K562 (cell line): Measurements from ENCODE around the gene HAGHL. TPM values are rescaled to one million over a fixed set of nuclear protein-coding genes. Genes with fewer than 3 reads are reported as not detected.
A peak's percentile ranks its signal among the peaks of the same experiment; 100 is the strongest.

Source experiments
- ATAC-seq: fragments of 200-7000 bp; cut with Tn5 transposase; 3 replicates; pipeline ENCODE4 v1.9.1; 2020; ENCODE audit warnings: moderate library complexity
- BruUV-seq: library from RNA; stranded (reverse); fragments of 400-500 nt; replicated peaks from 2 replicates; lab custom pipeline; 2021; lab: Mats Ljungman, UMichigan
- CTCF ChIA-PET: fragments of 300-600 bp; formaldehyde crosslinking; extraction: SDS; loops from one replicate; lab custom pipeline; 2021; ENCODE audit warnings: low intra/inter-chr PET ratio; lab: Yijun Ruan, JAX
- POLR2A ChIA-PET: fragments of 300-600, 350-650 bp; sonication (Branson Sonifier 250); formaldehyde crosslinking; extraction: SDS; loops from one replicate; lab custom pipeline; 2021; ENCODE audit warnings: antibody characterized with exemption, inconsistent platforms; lab: Yijun Ruan, JAX
- DNase-seq, 4 experiments: peaks; one replicate each; pipeline versions ENCODE4 v3.0.0 to v3.0.0-alpha.2; 2011 to 2018; ENCODE audit warnings: low spot score in 3 of 4, mixed read lengths in 3 of 4; ENCODE audit errors: extremely low read depth in 1 of 4
- FAIRE-seq: peaks from 2 replicates; lab custom pipeline; 2011; peaks lifted over from hg19 to GRCh38; lab: Jason Lieb, UNC
- H2AFZ ChIP-seq: 2 replicates; pipeline ENCODE4 v1.6.0; 2011; ENCODE audit warnings: low read depth, low read length, control low read depth, inconsistent platforms
- H3K27ac ChIP-seq: fragments of 200-600 bp; 3 replicates; pipeline ENCODE4 v1.8.0; 2011; ENCODE audit warnings: low read depth, mild to moderate bottlenecking, control low read depth, inconsistent platforms, low read length, moderate library complexity, mixed read lengths; ENCODE audit errors: extremely low read depth
- H3K27me3 ChIP-seq, 2 experiments: fragments of 300-600 bp in 1 of 2; 2 replicates in 1 of 2; 3 replicates in 1 of 2; pipeline versions ENCODE4 v1.6.0 to v1.8.0; 2011; ENCODE audit warnings: inconsistent platforms in 2 of 2, low read length in 2 of 2, mild to moderate bottlenecking in 1 of 2, mixed read lengths in 1 of 2, moderate library complexity in 1 of 2; ENCODE audit not compliant: control insufficient read depth in 2 of 2, insufficient read depth in 2 of 2
- H3K36me3 ChIP-seq: fragments of 300-600 bp; 3 replicates; pipeline ENCODE4 v1.8.0; 2011; ENCODE audit warnings: mild to moderate bottlenecking, low read length, inconsistent platforms; ENCODE audit not compliant: control insufficient read depth, insufficient read depth
- H3K4me1 ChIP-seq, 2 experiments: fragments of 200-600 bp in 1 of 2; replicated peaks in 1 of 2; 2 replicates in 1 of 2; 3 replicates in 1 of 2; pipeline versions ENCODE4 v1.5.1 to v1.8.0; 2011; ENCODE audit warnings: inconsistent platforms in 2 of 2, low read length in 2 of 2, mild to moderate bottlenecking in 1 of 2, mixed read lengths in 1 of 2, moderate library complexity in 1 of 2; ENCODE audit not compliant: control insufficient read depth in 2 of 2, insufficient read depth in 2 of 2
- H3K4me2 ChIP-seq: 2 replicates; pipeline ENCODE4 v1.6.1; 2011; ENCODE audit warnings: low read length, control low read depth, inconsistent platforms, mixed read lengths; ENCODE audit not compliant: insufficient read depth
- H3K4me3 ChIP-seq: fragments of 200-600 bp; sonication (generic), shearing (Covaris generic); 2 replicates; pipeline ENCODE4 v1.5.1; 2016; ENCODE audit warnings: control low read depth, inconsistent platforms
- H3K79me2 ChIP-seq: fragments of 200-600 bp; 3 replicates; pipeline ENCODE4 v1.8.0; 2011; ENCODE audit warnings: low read length, inconsistent platforms; ENCODE audit not compliant: control insufficient read depth, insufficient read depth
- H3K9ac ChIP-seq, 2 experiments: 2 replicates each; pipeline versions ENCODE4 v1.6.0 to v1.6.1; 2011; ENCODE audit warnings: low read depth in 2 of 2, low read length in 2 of 2, control low read depth in 1 of 2, inconsistent platforms in 1 of 2, mild to moderate bottlenecking in 1 of 2, mixed read lengths in 1 of 2; ENCODE audit not compliant: insufficient read depth in 1 of 2
- H3K9me1 ChIP-seq: one replicate; pipeline ENCODE4 v1.6.0; 2011; ENCODE audit warnings: inconsistent platforms, mild to moderate bottlenecking, low read length, moderate library complexity; ENCODE audit not compliant: control insufficient read depth, insufficient read depth
- H3K9me3 ChIP-seq: replicated peaks from 2 replicates; pipeline ENCODE4 v1.5.1; 2011; ENCODE audit warnings: low read depth, low read length, inconsistent platforms; ENCODE audit not compliant: control insufficient read depth, insufficient read depth
- H4K20me1 ChIP-seq: replicated peaks from 2 replicates; pipeline ENCODE4 v1.6.1; 2011; ENCODE audit warnings: low read length, inconsistent platforms, mixed read lengths; ENCODE audit not compliant: control insufficient read depth, insufficient read depth
- PML ChIP-seq: IDR thresholded peaks from 2 replicates; pipeline ENCODE4 v1.6.1; 2012; ENCODE audit warnings: low read length, inconsistent platforms
- POLR2G ChIP-seq: fragments of 200-400 bp; formaldehyde crosslinking; IDR thresholded peaks from 2 replicates; pipeline ENCODE4 v1.6.1; 2017; ENCODE audit warnings: low read depth, mild to moderate bottlenecking, antibody characterized with exemption, low read length, moderate library complexity
- RBM22 ChIP-seq: fragments of 200-400 bp; formaldehyde crosslinking; IDR thresholded peaks from 2 replicates; pipeline ENCODE4 v1.6.1; 2018; ENCODE audit warnings: low read length, low read depth; ENCODE audit not compliant: poor library complexity, severe bottlenecking
- SRF ChIP-seq, 2 experiments: fragments of 250-450, 450-650 bp in 1 of 2; sonication (Bioruptor Pico) in 1 of 2; sonication (generic) in 1 of 2; formaldehyde crosslinking; IDR thresholded peaks; 2 replicates each; pipeline versions ENCODE4 v1.5.0 to v1.5.1; 2020 to 2022; ENCODE audit warnings: mild to moderate bottlenecking in 1 of 2, missing genetic modification reagents in 1 of 2
- whole genome bisulfite sequencing: fragments of 100-300 bp; shearing (Covaris generic); methylation state at CpG from one replicate; pipeline ENCODE4 v1.1.6; 2016; ENCODE audit warnings: low coverage, mixed read lengths; ENCODE audit not compliant: insufficient coverage; ENCODE audit errors: missing lambda C conversion rate; 5-methylcytosine and 5-hydroxymethylcytosine counted together
- in situ Hi-C: fragments of 300-500 bp; cut with MboI; formaldehyde crosslinking; loops from 4 replicates; pipeline ENCODE4 v1.15.0; 2018; ENCODE audit warnings: inconsistent platforms, mixed read lengths
- intact Hi-C: fragments of 100-400 bp; cut with micrococcal nuclease; formaldehyde crosslinking; loops from 2 replicates; pipeline ENCODE4 v1.14.2; 2022
- polyA plus RNA-seq, 8 experiments: library from polyadenylated mRNA; depleted of rRNA in 4 of 8; stranded (reverse) in 5 of 8; unstranded in 3 of 8; fragments of >200 nt; fragmentation: Nextera tagmentation in 2 of 8; fragmentation: Illumina TruSeq in 1 of 8; extraction: Ambion mirVana in 2 of 8; extraction: Trizol in 1 of 8; gene quantifications; 2 replicates each; pipeline versions ENCODE4 v1.2.1 to v1.2.3, GENCODE V29; 2011 to 2014; ENCODE audit warnings: inconsistent platforms in 1 of 8, missing spikeins in 1 of 8
- total RNA-seq, 7 experiments: library from RNA; depleted of rRNA in 6 of 7; stranded (reverse); fragments of >200 nt in 6 of 7; fragmentation: Illumina TruSeq in 2 of 7; extraction: Trizol in 2 of 7; gene quantifications; 2 replicates each; pipeline versions ENCODE4 v1.2.1 to v1.2.3, GENCODE V29; 2011 to 2021; ENCODE audit warnings: low replicate concordance in 1 of 7

Gene HAGHL
- total and polyA plus RNA-seq, 9 of the 15 experiments (the other 6 are each of a cell fraction or from before 2014, with no cell fraction given), result 0.31 to 83.4 (median 20.7) TPM

- no peak overlapping the region for H3K4me3 ChIP-seq
- no peak overlapping the region for H2AFZ ChIP-seq
- no peaks in the 10 kb centered on the region for H3K27me3 ChIP-seq
- no peak overlapping the region for H3K4me2 ChIP-seq
- H3K79me2 ChIP-seq, result peaks cover 9% of the 10 kb centered on the region
- H3K4me1 ChIP-seq, result peaks cover 10 to 92% of the 10 kb centered on the region in 2 experiments; a peak in 4 of 5 replicates
- H3K9me1 ChIP-seq, result peaks cover 6% of the 10 kb centered on the region
- TF ChIP-seq SRF (CRISPR knock-in tag; IDR thresholded peaks at IDR 0.05) (no peak), POLR2G (peak; percentile 7; the same call in 1 of the 2 replicates), PML (no peak), RBM22 (peak; percentile 2)
- H3K27ac ChIP-seq, result no peak overlapping the region
- no peaks in the 10 kb centered on the region; the same call in 1 of the 2 replicates for H4K20me1 ChIP-seq
- ATAC-seq (no peak), DNase-seq (no peak), FAIRE-seq (no peak)
- H3K9me3 ChIP-seq, result no peaks in the 10 kb centered on the region
- in situ Hi-C loops (no loop called here), intact Hi-C loops (no loop called here)
- WGBS, result 90% methylated on average over 36 of the region's 49 CpGs
- peaks cover 92% of the 10 kb centered on the region; the same call in 2 of the 3 replicates for H3K36me3 ChIP-seq
- ChIA-PET POLR2A (interaction anchor here (0.6 to 1.4 kb wide), 3 partner anchors 21 to 107 kb away, joined by 3 to 4 read pairs (median 3); no protein-coding TSS in a partner anchor), CTCF (no interaction called here)
- BruUV-seq, result no TSS peak
- H3K9ac ChIP-seq, result peak overlapping the region in 1 of 2 experiments; percentile 89; a peak in 1 of 4 replicates
Observed at GRCh38 chr16:734208-734980, 7.5 kb downstream of the HAGHL start.
